ENCODE results near the gene NACC1.

NACC1 gene

GRCh38 chr19:13117772-13118423 lies at the start of gene NACC1:
Gene NACC1 (plus strand): TSS chr19:13118264. CDS start chr19:13135208, 16,944 bp downstream.
- peak within 1 kb of the TSS; percentile 67 for H3K4me2 ChIP-seq (ENCODE audit: low read depth, low read length)
- H3K4me3 ChIP-seq (ENCODE audit: low read length), result peak within 1 kb of the TSS; percentile 99
- H2AFZ ChIP-seq (ENCODE audit: low read length), result peak within 1 kb of the TSS; percentile 74
- peak; percentile 89 for DNase-seq
- no peaks in the 10 kb centered on the region; the same call in 1 of the 2 replicates for H3K36me3 ChIP-seq (replicated peaks; ENCODE audit: insufficient read depth, low read length)
- H3K9me2 ChIP-seq (replicated peaks; ENCODE audit: insufficient read depth, low read length), result no peaks in the 10 kb centered on the region
- no peaks in the 10 kb centered on the region for H3K9me3 ChIP-seq (replicated peaks; ENCODE audit: insufficient read depth, low read length)
- H3K4me1 ChIP-seq (ENCODE audit: low read length), result peaks cover 18% of the 10 kb centered on the region
- no peaks in the 10 kb centered on the region for H3K27me3 ChIP-seq (replicated peaks; ENCODE audit: insufficient read depth, low read length)
- peak within 1 kb of the TSS; percentile 90 for H3K9ac ChIP-seq (ENCODE audit: low read length)
- peaks cover 12% of the 10 kb centered on the region for H3F3A ChIP-seq (ENCODE audit: insufficient read depth, low read length)
- H3K27ac ChIP-seq (ENCODE audit: low read length), result peak within 1 kb of the TSS; percentile 67
- peaks cover 17% of the 10 kb centered on the region for H4K20me1 ChIP-seq (ENCODE audit: insufficient read depth, low read length)
- peaks cover 65% of the 10 kb centered on the region for H3K79me2 ChIP-seq (ENCODE audit: low read length)
- no peak for TF ChIP-seq CTCF (IDR thresholded peaks at IDR 0.05; ENCODE audit: low read length)
- no peak for TF ChIP-seq EZH2phosphoT487 (IDR thresholded peaks at IDR 0.05; ENCODE audit: low read length)
- TF ChIP-seq EZH2 (optimal IDR thresholded peaks at IDR 0.05; ENCODE audit: low read depth, low read length), result no peak

- Histone ChIP-seq H3K79me2 (ENCODE audit: low read length) (no peaks in the 10 kb centered on the region), H3K4me3 (ENCODE audit: low read length) (no peak overlapping the region), H3K9me3 (replicated peaks; ENCODE audit: insufficient read depth, low read length) (no peaks in the 10 kb centered on the region), H3F3A (ENCODE audit: insufficient read depth, low read length) (no peaks in the 10 kb centered on the region), H3K9me2 (replicated peaks; ENCODE audit: insufficient read depth, low read length) (no peaks in the 10 kb centered on the region), H3K4me1 (ENCODE audit: low read length) (no peaks in the 10 kb centered on the region), H3K9ac (ENCODE audit: low read length) (no peak overlapping the region), H3K27ac (ENCODE audit: low read length) (no peak overlapping the region), H3K27me3 (replicated peaks; ENCODE audit: insufficient read depth, low read length) (peaks cover 45% of the 10 kb centered on the region), H2AFZ (ENCODE audit: low read length) (no peak overlapping the region), H4K20me1 (ENCODE audit: insufficient read depth, low read length) (no peaks in the 10 kb centered on the region), H3K4me2 (ENCODE audit: low read depth, low read length) (no peak overlapping the region), H3K36me3 (replicated peaks; ENCODE audit: insufficient read depth, low read length) (no peaks in the 10 kb centered on the region)
- no peak for DNase-seq
- TF ChIP-seq EZH2 (optimal IDR thresholded peaks at IDR 0.05; ENCODE audit: low read depth, low read length), result no peak
- no peak for TF ChIP-seq EZH2phosphoT487 (IDR thresholded peaks at IDR 0.05; ENCODE audit: low read length)
- TF ChIP-seq CTCF (IDR thresholded peaks at IDR 0.05; ENCODE audit: low read length), result no peak
These were observed 48.4 kb upstream of the NACC1 start for GRCh38 chr19:13069415-13070359.

GRCh38 chr19:13070425-13071140 lies 47.5 kb upstream of the NACC1 start:
- TF ChIP-seq EZH2 (optimal IDR thresholded peaks at IDR 0.05; ENCODE audit: low read depth, low read length) (no peak), CTCF (IDR thresholded peaks at IDR 0.05; ENCODE audit: low read length) (no peak), EZH2phosphoT487 (IDR thresholded peaks at IDR 0.05; ENCODE audit: low read length) (no peak)
- Histone ChIP-seq H3K27me3 (replicated peaks; ENCODE audit: insufficient read depth, low read length) (peaks cover 45% of the 10 kb centered on the region), H4K20me1 (ENCODE audit: insufficient read depth, low read length) (no peaks in the 10 kb centered on the region), H3K4me3 (ENCODE audit: low read length) (no peak overlapping the region), H3K36me3 (replicated peaks; ENCODE audit: insufficient read depth, low read length) (no peaks in the 10 kb centered on the region), H2AFZ (ENCODE audit: low read length) (no peak overlapping the region), H3K9ac (ENCODE audit: low read length) (no peak overlapping the region), H3K9me3 (replicated peaks; ENCODE audit: insufficient read depth, low read length) (no peaks in the 10 kb centered on the region), H3K4me2 (ENCODE audit: low read depth, low read length) (no peak overlapping the region), H3K9me2 (replicated peaks; ENCODE audit: insufficient read depth, low read length) (no peaks in the 10 kb centered on the region), H3K79me2 (ENCODE audit: low read length) (no peaks in the 10 kb centered on the region), H3K27ac (ENCODE audit: low read length) (no peak overlapping the region), H3K4me1 (ENCODE audit: low read length) (no peaks in the 10 kb centered on the region), H3F3A (ENCODE audit: insufficient read depth, low read length) (no peaks in the 10 kb centered on the region)
- no peak for DNase-seq

Measured in MM.1S (cell line).